HG03196 (cell line): ENCODE results near the gene FLRT1.

Experiments used
- ATAC-seq: cut with Tn5 transposase; IDR thresholded peaks from one replicate; pipeline ENCODE4 v1.9.1; 2021; ENCODE audit not compliant: unreplicated experiment

FLRT1 gene

DNA sequence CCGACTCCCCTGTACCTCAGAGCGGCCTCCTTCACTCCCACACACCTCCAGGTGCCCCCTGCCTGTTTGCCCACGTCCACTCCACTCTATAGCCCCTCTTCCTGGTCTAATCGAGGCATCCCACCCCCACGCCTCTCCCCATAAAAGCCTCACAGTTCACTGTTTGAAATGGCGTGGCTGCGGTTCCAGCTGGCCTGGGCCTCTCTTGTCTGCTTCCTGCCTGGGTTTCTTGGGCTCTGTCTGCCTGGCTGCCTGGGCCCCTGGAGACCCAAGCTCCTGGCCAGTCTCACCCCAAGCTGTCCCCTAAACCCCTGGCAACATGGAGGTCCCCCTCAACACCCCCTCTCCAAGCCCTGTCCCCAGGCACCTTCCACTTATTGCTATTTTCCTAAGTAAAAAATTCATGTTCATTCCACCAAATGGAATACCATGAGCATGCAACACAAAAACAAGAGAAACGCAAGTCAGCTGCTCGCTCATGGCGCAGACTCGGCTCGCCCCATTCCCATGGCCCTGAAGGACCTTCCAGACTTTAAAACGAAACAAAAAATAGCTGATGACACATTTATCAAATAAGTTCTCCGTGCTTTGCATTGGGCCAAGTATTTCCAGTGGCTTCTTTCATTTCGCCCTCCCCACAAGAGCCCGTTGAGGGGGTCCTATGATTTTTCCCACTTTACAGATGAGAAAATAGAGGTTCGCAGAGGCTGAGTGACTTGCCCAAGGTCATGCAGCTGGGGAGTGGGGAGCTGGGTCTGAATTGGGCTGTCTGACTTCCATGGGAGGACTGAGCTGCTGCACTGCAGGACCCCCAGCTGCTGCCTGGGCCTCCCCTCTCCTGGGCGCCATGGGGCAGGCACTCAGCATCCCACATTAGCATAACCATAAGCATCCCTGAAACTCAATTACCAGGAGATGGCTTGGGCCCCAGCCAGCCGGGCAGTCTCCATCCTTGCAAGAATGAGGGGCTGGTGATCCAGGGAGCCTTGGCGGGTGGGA is 11.7 kb upstream of the FLRT1 start:
- ATAC-seq = no peak

GRCh38 chr11:64025205-64025604 is 10.5 kb upstream of the FLRT1 start:
- no peak for ATAC-seq

DNA sequence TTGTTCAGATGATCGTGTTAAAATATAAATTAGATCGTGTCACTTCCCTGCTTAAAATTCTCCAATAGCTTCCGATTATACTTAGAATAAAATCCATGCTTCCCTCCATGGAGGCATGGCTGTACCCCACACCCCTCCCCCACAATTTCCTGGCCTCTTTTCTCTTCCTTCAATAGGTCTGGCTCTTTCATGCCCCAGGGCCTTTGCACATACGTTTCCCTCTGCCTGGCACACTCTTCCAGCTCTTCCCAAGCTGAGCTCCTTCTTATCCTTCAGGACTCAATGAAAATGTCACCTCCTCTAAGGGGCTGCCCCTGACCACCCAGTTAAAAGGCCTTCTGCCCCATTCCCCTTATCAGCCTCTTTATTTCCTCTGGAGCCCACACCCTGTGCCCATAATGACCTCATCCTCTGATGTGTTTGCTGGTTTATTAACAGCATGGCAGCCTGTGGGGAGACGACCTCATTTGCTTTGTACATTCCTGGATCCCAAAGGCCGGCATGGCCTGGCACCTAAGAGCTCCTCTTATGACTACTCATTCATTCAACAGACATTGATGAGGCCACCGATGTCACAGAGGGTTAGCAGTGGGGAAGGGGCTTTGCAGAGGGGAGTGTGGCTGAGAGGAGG is 9.0 kb upstream of the FLRT1 start:
- ATAC-seq = no peak

- no peak for ATAC-seq
Measured at GRCh38 chr11:64027651-64028397, 7.9 kb upstream of the FLRT1 start.

DNA sequence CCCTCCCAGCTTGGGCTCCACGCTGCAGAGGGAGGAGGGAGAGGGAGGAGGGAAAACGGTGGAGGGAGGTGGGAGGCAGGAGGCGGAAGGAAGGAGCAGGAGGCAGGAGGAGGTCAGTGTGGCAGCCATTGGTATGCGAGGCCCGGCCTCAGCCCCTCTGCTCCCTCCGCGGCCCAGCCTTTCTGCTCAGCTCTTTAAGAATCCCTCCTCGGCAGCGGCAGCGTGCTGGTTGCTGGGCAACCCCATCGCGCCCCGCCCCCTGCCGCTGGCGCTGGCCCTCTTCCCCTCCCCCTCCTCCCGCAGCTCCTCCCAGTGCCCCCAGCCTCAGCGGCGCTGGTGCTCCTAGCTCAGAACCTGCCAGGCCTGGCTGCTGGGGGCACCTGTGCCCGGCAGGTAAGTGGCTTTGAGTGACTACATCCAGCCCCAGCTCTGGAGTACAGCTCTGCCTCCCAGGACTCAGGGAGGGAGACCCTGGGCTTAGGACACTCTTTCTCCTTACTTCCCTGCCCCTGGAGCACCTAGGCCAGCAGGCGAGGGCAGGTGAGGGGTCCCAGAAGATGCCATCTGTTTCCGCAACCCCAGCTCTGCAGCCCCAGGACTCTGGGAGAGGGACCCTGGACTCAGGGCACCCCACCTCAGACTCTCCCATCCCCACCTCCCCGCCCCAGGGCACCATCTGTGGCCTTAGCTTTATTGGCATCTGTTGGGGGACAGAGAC is 7.2 kb upstream of the FLRT1 start:
- no peak for ATAC-seq

GRCh38 chr11:64029773-64030172 is 6.0 kb upstream of the FLRT1 start:
- ATAC-seq = no peak

- ATAC-seq = no peak
Measured at GRCh38 chr11:64031001-64031400, 4.7 kb upstream of the FLRT1 start.

GRCh38 chr11:64032050-64032449 is 3.7 kb upstream of the FLRT1 start:
- no peak for ATAC-seq

GRCh38 chr11:64034411-64034811 is 1.3 kb upstream of the FLRT1 start:
- no peak for ATAC-seq

GRCh38 chr11:64035081-64035524 is 628 bp upstream of the FLRT1 start:
- ATAC-seq = no peak

DNA sequence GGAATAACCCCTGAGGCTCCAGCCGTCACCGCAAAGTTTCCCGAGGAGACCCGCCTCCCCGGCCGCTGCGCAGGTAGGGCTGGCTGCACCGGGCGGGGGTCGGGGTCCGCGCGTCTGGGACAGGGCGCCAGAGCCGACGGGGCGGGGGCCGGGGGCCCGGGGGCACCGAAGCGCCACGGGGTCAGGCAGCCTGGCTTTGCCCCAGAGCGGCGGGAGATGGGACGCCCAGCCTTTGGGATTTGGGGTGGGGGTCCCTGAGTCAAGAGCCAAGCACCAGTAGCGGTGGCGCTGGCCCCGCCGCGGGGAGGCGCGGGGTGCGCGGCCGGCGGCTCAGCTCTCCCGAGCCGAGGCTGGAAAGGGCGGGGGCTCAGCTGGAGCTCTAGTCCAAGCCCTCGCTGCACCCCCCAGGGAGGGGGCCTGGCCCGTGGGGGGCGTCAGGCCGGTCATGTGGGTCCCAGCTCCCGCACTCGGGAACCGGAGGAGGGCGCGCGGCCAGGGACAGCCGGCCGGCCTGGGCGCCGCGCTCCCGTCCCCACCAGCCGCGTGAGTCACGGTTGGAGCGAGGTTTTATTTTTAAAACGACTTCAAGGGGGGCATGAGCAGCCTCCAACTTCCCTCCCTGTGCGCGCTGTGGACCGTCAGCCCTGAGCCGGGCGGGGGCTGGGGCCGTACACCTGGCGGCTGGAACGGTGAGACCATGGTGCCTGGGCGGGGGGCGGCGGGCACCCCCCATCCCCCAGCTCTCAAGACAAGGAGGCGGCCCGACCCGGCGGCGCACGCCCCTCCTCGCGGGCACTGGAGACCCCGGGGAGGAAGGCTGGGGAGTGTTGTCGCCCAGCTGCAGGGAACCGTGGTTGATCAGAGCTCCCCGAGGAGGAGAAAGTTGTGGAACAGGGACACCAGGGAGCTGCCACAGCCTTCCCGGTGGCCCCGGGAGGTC is 626 bp downstream of the FLRT1 start:
- no peak for ATAC-seq

DNA sequence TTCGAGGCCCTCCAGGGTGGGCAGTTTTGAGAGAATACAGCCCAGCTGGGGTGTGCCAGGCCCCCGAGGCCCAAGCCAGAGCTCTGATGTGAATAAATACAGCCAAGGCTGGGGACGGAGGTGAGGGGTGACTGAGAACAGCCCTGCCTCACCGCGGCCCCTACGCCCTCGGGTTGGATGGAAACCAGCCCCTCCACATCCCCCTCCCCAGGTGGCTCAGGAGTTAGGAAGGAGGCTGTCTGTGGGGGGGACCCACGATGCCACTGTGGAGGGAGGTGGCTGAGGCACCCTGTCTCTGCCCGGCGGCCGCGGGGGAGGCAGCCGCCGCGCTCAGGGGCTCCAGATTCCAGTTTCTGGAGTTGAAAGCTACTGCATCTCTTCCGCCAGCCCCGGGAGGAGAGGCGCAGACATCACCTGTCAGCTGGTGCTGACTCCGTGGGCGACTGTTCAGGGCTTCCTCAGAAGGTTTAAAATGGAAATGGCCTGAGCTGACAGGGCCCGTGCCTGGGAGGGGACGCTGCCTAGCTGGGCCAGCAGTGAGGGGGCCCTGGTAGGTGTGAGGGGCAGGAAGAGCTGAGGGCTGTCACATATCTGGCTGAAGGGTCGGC is 1.4 kb downstream of the FLRT1 start:
- no peak for ATAC-seq

DNA sequence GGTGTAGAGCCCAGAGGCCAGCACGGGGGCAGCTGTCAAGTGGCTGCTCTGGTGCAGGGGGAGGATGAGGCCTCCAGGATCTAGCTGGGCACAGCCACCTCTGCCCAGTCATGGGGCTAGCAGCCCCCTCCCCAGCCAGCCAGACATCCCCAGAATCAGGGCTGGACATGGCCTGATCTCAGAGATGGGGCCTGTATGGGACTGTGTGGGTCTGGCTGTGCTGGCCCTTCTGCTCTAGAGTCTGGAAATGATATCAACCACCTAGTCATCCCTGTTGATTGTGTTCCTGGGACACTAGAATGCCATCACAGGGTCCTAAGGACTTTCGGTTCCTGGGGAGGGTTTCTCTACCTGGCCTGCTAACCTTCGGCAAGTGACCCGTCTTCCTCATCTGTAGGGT is 2.8 kb downstream of the FLRT1 start:
- no peak for ATAC-seq

GRCh38 chr11:64039012-64039665 is 3.4 kb downstream of the FLRT1 start:
- no peak for ATAC-seq

DNA sequence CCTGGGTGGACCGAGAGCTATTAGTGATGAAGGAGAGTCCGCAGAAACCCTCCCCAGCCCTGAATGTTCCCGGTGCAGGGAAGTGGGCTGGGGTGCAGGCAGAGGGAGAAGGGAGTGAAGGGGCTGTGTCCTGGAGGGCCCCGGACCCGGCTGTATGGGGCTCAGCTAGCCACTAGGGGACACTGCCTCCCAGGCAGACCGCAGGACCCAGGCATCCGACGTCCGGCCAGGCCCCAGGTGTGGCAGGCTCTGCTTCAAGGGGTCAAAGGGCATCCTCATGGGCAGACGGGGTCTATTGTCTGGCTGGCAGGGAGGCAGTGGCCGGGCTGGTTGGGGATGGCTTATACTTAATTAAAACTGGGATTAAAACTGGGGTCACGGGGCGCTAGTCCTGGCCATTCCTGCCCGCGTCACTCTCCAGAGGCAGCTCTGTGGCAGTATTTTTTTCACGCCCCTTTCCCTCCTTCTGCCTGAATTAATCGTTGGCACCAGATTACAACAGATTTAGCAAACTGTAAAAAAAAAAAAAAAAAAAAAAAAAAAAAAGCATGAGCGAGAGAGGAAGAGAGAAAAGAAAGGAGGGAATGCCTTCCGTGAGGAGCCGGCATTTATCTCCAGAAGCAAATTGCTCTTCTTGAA is 5.1 kb downstream of the FLRT1 start:
- ATAC-seq = no peak

GRCh38 chr11:64041846-64042245 is 6.1 kb downstream of the FLRT1 start:
- no peak for ATAC-seq

DNA sequence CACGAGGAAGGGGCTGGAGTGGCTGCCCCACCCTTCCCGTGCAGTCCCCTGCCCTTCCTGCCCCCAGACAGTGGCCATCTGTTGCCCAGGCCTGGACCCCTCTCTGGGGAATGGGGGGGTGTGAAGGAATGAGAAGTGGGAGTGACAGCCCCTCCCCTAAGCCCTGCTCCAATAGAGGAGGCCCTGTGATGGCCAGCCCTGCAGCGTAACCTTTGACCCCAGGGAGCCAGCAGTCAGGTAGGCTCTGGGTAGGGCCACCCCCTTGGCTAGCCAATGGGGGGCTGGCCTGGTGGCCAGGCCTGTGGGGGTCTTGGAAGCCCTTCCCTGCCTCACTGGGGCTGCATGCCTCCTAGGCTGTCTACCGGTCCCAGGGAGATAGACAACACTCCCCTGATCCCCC is 6.6 kb downstream of the FLRT1 start:
- no peak for ATAC-seq

DNA sequence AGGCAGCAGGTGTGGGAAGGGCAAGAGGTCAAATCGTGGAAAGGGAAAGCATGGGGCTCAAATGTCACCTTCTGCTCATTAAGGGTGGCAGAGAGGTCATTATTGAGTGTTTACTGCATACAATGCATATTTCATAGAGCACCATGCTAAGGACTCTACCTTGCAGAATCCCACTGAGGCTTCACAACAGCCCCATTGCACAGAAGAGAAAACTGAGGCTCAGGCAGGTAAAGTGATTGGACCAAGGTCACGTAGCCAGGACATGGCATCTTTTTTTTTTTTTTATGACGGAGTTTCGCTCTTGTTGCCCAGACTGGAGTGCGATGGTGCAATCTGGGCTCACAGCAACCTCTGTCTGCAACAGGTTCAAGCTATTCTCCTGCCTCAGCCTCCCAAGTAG is 7.8 kb downstream of the FLRT1 start:
- no peak for ATAC-seq
